GM23338 (cell line): ENCODE results near the gene CAMSAP3. TPM values are rescaled to one million over a fixed set of nuclear protein-coding genes. Genes with fewer than 3 reads are reported as not detected.

Experiments used
- ATAC-seq: fragments of 200-7000 bp; cut with Tn5 transposase; 3 replicates; pipeline ENCODE4 v1.9.1; 2020
- DNase-seq: peaks from one replicate; pipeline ENCODE4 v3.0.0-alpha.2; 2015; ENCODE audit warnings: low spot score
- H2AFZ ChIP-seq: fragments of 200-600 bp; sonication (generic); 2 replicates; pipeline ENCODE4 v1.8.0; 2016; ENCODE audit warnings: antibody characterized with exemption, mild to moderate bottlenecking, moderate library complexity
- H3F3A ChIP-seq: fragments of 200-600 bp; sonication (generic); replicated peaks from 2 replicates; pipeline ENCODE4 v1.8.0; 2017; ENCODE audit warnings: antibody characterized with exemption, mixed run types, low read depth
- H3K27ac ChIP-seq: fragments of 200-600 bp; sonication (generic); 2 replicates; pipeline ENCODE4 v1.6.1; 2016; ENCODE audit warnings: low read depth
- H3K27me3 ChIP-seq: fragments of 200-600 bp; sonication (generic); 2 replicates; pipeline ENCODE4 v1.8.0; 2016; ENCODE audit warnings: mild to moderate bottlenecking, mixed run types, moderate library complexity; ENCODE audit not compliant: insufficient read depth
- H3K36me3 ChIP-seq: fragments of 200-600 bp; sonication (generic); 2 replicates; pipeline ENCODE4 v1.8.0; 2016; ENCODE audit warnings: mild to moderate bottlenecking; ENCODE audit not compliant: insufficient read depth
- H3K4me1 ChIP-seq: fragments of 200-600 bp; sonication (generic); 2 replicates; pipeline ENCODE4 v1.8.0; 2016; ENCODE audit warnings: mild to moderate bottlenecking, moderate library complexity; ENCODE audit not compliant: insufficient read depth
- H3K4me2 ChIP-seq: fragments of 200-600 bp; sonication (generic); 2 replicates; pipeline ENCODE4 v1.7.1; 2017; ENCODE audit warnings: mixed run types
- H3K4me3 ChIP-seq: fragments of 200-600 bp; sonication (generic); 2 replicates; pipeline ENCODE4 v1.6.1; 2016; ENCODE audit warnings: mixed run types
- H3K79me2 ChIP-seq: fragments of 200-600 bp; sonication (generic); replicated peaks from 2 replicates; pipeline ENCODE4 v1.8.0; 2017; ENCODE audit warnings: mild to moderate bottlenecking; ENCODE audit not compliant: insufficient read depth
- H3K9me2 ChIP-seq: fragments of 200-600 bp; sonication (generic); 2 replicates; pipeline ENCODE4 v1.8.0; 2017; ENCODE audit not compliant: insufficient read depth
- H4K20me1 ChIP-seq: fragments of 200-600 bp; sonication (generic); replicated peaks from 2 replicates; pipeline ENCODE4 v1.8.0; 2017; ENCODE audit warnings: mild to moderate bottlenecking; ENCODE audit not compliant: insufficient read depth
- H3K27ac Mint-ChIP-seq: 2 replicates; pipeline ENCODE4 v1.8.0; 2020; ENCODE audit warnings: inconsistent platforms, mild to moderate bottlenecking, moderate library complexity, mixed read lengths
- H3K27me3 Mint-ChIP-seq: 3 replicates; pipeline ENCODE4 v1.8.0; 2022; ENCODE audit warnings: low read depth, mild to moderate bottlenecking, moderate library complexity, mixed read lengths, inconsistent platforms; ENCODE audit not compliant: insufficient read depth, poor library complexity
- H3K36me3 Mint-ChIP-seq: 3 replicates; pipeline ENCODE4 v1.8.0; 2021; ENCODE audit warnings: low read depth, mild to moderate bottlenecking, inconsistent platforms, moderate library complexity, mixed read lengths
- H3K4me1 Mint-ChIP-seq: 3 replicates; pipeline ENCODE4 v1.8.0; 2020; ENCODE audit warnings: mild to moderate bottlenecking, inconsistent platforms, mixed read lengths
- H3K4me3 Mint-ChIP-seq: 3 replicates; pipeline ENCODE4 v1.8.0; 2021; ENCODE audit warnings: moderate library complexity, mild to moderate bottlenecking, inconsistent platforms, mixed read lengths
- H3K9me3 Mint-ChIP-seq: 3 replicates; pipeline ENCODE4 v1.8.0; 2020; ENCODE audit warnings: moderate library complexity, mild to moderate bottlenecking, inconsistent platforms, mixed read lengths
- CREB1 ChIP-seq: fragments of 250-450 bp; sonication (Bioruptor Pico); IDR thresholded peaks from 2 replicates; pipeline ENCODE4 v1.5.0; 2020; ENCODE audit warnings: low read depth, mild to moderate bottlenecking, moderate library complexity
- ETS1 ChIP-seq: IDR thresholded peaks from 2 replicates; pipeline ENCODE4 v1.6.1; 2016; ENCODE audit warnings: antibody characterized with exemption
- EZH2 ChIP-seq: fragments of 200-600 bp; sonication (generic); IDR thresholded peaks from one replicate; pipeline ENCODE4 v1.8.0; 2017; ENCODE audit warnings: antibody characterized with exemption, mild to moderate bottlenecking, low read depth; ENCODE audit not compliant: unreplicated experiment
- EZH2phosphoT487 ChIP-seq: fragments of 200-600 bp; sonication (generic); IDR thresholded peaks from one replicate; pipeline ENCODE4 v1.8.1; 2018; ENCODE audit warnings: antibody characterized with exemption; ENCODE audit not compliant: unreplicated experiment
- JUNB ChIP-seq: IDR thresholded peaks from one replicate; pipeline ENCODE4 v1.6.1; 2016; ENCODE audit warnings: antibody characterized with exemption; ENCODE audit not compliant: unreplicated experiment
- NANOG ChIP-seq: IDR thresholded peaks from 2 replicates; pipeline ENCODE4 v1.6.1; 2016; ENCODE audit warnings: antibody characterized with exemption, borderline replicate concordance
- POLR2AphosphoS5 ChIP-seq: IDR thresholded peaks from 2 replicates; pipeline ENCODE4 v1.6.1; 2016; ENCODE audit warnings: antibody characterized with exemption, low read depth
- REST ChIP-seq: IDR thresholded peaks from one replicate; pipeline ENCODE4 v1.6.1; 2018; ENCODE audit warnings: antibody characterized with exemption; ENCODE audit not compliant: unreplicated experiment
- STAT1 ChIP-seq: IDR thresholded peaks from one replicate; pipeline ENCODE4 v1.6.1; 2016; ENCODE audit warnings: antibody characterized with exemption; ENCODE audit not compliant: unreplicated experiment
- ZNF114 ChIP-seq: fragments of 250-450 bp; sonication (Bioruptor Pico); IDR thresholded peaks from 2 replicates; pipeline ENCODE4 v1.5.0; 2020; ENCODE audit warnings: mild to moderate bottlenecking, moderate library complexity
- ZNF331 ChIP-seq: fragments of 250-450 bp; sonication (Bioruptor Pico); IDR thresholded peaks from 2 replicates; pipeline ENCODE4 v1.5.0; 2020; ENCODE audit warnings: low read depth, mild to moderate bottlenecking, moderate library complexity
- ZNF462 ChIP-seq: fragments of 250-450 bp; sonication (Bioruptor Pico); IDR thresholded peaks from 2 replicates; pipeline ENCODE4 v1.5.0; 2020; ENCODE audit warnings: mild to moderate bottlenecking, moderate library complexity
- polyA plus RNA-seq: library from polyadenylated mRNA; unstranded; fragments of >200 nt; fragmentation: Nextera tagmentation; extraction: Ambion mirVana; gene quantifications from 2 replicates; pipeline ENCODE4 v1.2.1, GENCODE V29; 2016
- total RNA-seq: library from RNA; depleted of rRNA; stranded (reverse); fragments of >200 nt; shearing (Covaris generic); gene quantifications from 2 replicates; pipeline ENCODE4 v1.2.3, GENCODE V29; 2014
- TF ChIP-seq, protein P1 (sequence below), 2 experiments: fragments of 200-600 bp in 1 of 2; sonication (generic) in 1 of 2; conservative IDR thresholded peaks; 2 replicates each; pipeline versions ENCODE4 v1.5.1 to v1.6.1; 2016 to 2017; ENCODE audit warnings: antibody characterized with exemption in 2 of 2, low read depth in 2 of 2, mild to moderate bottlenecking in 2 of 2, moderate library complexity in 1 of 2

Gene CAMSAP3
- total and polyA plus RNA-seq, 2 experiments from 2014 or later, result 6.4 to 32.2 TPM

DNA sequence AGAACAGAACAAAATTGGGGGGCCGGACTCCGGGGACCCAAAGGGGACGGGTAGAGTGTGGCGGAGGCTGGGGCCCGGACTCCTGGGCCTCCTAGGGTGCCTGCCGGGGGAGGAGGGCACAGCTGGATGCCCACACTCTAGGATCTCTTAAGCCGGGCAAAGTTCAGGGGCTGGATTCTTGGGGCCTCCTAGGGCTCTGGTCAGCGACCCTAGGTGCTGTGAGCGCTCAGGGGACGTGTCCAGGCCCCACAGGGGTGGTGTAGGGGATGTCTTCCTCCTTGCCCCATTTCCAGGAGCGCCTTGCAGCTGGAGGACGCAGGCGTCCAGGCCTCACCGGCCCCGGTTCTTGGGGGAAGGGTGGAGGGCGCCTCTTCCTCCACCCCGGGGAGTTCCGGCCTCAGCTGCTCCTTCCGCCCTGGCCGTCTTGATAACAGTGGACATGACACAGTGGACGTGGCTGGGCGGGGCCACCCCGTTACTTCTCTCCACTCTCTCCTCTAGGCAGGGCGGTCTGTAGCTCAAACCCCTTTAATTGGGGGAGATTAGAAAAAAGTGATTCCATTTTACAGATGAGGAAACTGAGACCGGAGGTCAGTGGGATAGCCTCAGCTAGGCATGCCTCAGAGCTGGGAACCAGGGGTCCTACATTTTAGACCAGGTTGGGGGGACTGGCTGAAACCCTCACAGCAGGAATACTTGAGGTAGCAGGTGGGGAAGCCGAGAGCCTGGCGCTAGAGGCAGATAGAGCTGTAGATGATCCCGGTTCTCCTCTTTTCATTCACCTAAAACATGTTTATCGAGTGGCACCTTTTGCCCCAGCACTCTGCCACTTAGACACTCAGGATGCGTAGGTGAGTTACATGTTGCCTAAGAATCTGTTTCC lies 42.0 kb downstream of the CAMSAP3 start:
- no peaks in the 10 kb centered on the region; the same call in 1 of the 2 replicates for H4K20me1 ChIP-seq
- peaks cover 21% of the 10 kb centered on the region for H3K27me3 Mint-ChIP-seq
- peak overlapping the region; percentile 84 for H3K4me2 ChIP-seq
- H3K4me3 Mint-ChIP-seq, result peak overlapping the region; percentile 75
- no peak overlapping the region for H3K27ac Mint-ChIP-seq
- H2AFZ ChIP-seq, result peak overlapping the region; percentile 47; the same call in 1 of the 2 replicates
- no peaks in the 10 kb centered on the region for H3K79me2 ChIP-seq
- ATAC-seq (peak; percentile 16), DNase-seq (no peak)
- no peaks in the 10 kb centered on the region for H3K36me3 Mint-ChIP-seq
- peaks cover 9% of the 10 kb centered on the region for H3F3A ChIP-seq
- no peaks in the 10 kb centered on the region for H3K4me1 ChIP-seq
- TF ChIP-seq REST, result no peak
- TF ChIP-seq JUNB, result no peak
- no peak for TF ChIP-seq EZH2
- TF ChIP-seq POLR2AphosphoS5, result no peak
- TF ChIP-seq EZH2phosphoT487, result no peak
- TF ChIP-seq CREB1 (CRISPR knock-in tag), result no peak
- TF ChIP-seq STAT1, result no peak
- no peak for TF ChIP-seq NANOG
- TF ChIP-seq, protein P1, sequence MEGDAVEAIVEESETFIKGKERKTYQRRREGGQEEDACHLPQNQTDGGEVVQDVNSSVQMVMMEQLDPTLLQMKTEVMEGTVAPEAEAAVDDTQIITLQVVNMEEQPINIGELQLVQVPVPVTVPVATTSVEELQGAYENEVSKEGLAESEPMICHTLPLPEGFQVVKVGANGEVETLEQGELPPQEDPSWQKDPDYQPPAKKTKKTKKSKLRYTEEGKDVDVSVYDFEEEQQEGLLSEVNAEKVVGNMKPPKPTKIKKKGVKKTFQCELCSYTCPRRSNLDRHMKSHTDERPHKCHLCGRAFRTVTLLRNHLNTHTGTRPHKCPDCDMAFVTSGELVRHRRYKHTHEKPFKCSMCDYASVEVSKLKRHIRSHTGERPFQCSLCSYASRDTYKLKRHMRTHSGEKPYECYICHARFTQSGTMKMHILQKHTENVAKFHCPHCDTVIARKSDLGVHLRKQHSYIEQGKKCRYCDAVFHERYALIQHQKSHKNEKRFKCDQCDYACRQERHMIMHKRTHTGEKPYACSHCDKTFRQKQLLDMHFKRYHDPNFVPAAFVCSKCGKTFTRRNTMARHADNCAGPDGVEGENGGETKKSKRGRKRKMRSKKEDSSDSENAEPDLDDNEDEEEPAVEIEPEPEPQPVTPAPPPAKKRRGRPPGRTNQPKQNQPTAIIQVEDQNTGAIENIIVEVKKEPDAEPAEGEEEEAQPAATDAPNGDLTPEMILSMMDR (conservative IDR thresholded peaks at IDR 0.05; ENCODE audit: low read depth in 2 of 2), result no peak
- no peak for TF ChIP-seq ZNF331 (CRISPR knock-in tag)
- no peak for TF ChIP-seq ZNF114 (CRISPR knock-in tag)
- TF ChIP-seq ETS1, result no peak
- no peak for TF ChIP-seq ZNF462 (CRISPR knock-in tag)
- no peak overlapping the region for H3K27ac ChIP-seq
- H3K9me3 Mint-ChIP-seq, result no peaks in the 10 kb centered on the region; the same call in 2 of the 3 replicates
- peaks cover 24% of the 10 kb centered on the region for H3K27me3 ChIP-seq
- no peaks in the 10 kb centered on the region for H3K36me3 ChIP-seq
- H3K9me2 ChIP-seq, result no peaks in the 10 kb centered on the region
- H3K4me1 Mint-ChIP-seq, result no peaks in the 10 kb centered on the region; the same call in 2 of the 3 replicates
- peak overlapping the region; percentile 81 for H3K4me3 ChIP-seq
